Activated CD8-positive, alpha-beta memory T cell treated with anti-CD3 and anti-CD28 coated beads, Interleukin-2, amount 10 ng/mL, durations not matched to agents 7 days and 5 days (primary cell): ENCODE data around the gene FAM149A. TPM values are rescaled to one million over a fixed set of nuclear protein-coding genes. Genes with fewer than 3 reads are reported as not detected.

Experiments used
- ATAC-seq: fragments of 150-1000 bp; cut with Tn5 transposase; one replicate; pipeline ENCODE4 v1.10.0; 2021; ENCODE audit warnings: moderate library complexity
- CTCF ChIA-PET: fragments of 350-600 bp; sonication (Branson Sonifier 250); formaldehyde crosslinking; loops from one replicate; lab custom pipeline; 2021; ENCODE audit warnings: antibody characterized with exemption; lab: Charles Lee
- DNase-seq: peaks from one replicate; pipeline ENCODE4 v3.0.0-alpha.2; 2020
- H3K27ac Mint-ChIP-seq: one replicate; pipeline ENCODE4 v1.8.0; 2021; ENCODE audit warnings: mild to moderate bottlenecking, mixed read lengths
- H3K27me3 Mint-ChIP-seq: one replicate; pipeline ENCODE4 v1.8.0; 2021; ENCODE audit warnings: mixed read lengths
- H3K36me3 Mint-ChIP-seq: one replicate; pipeline ENCODE4 v1.8.0; 2021; ENCODE audit warnings: mild to moderate bottlenecking, mixed read lengths
- H3K4me1 Mint-ChIP-seq: one replicate; pipeline ENCODE4 v1.8.0; 2021; ENCODE audit warnings: mixed read lengths
- H3K4me3 Mint-ChIP-seq: one replicate; pipeline ENCODE4 v1.8.0; 2021; ENCODE audit warnings: mild to moderate bottlenecking, moderate library complexity, mixed read lengths
- H3K9me3 Mint-ChIP-seq: one replicate; pipeline ENCODE4 v1.8.0; 2022; ENCODE audit warnings: low read depth, mixed read lengths
- total RNA-seq, 2 experiments: library from RNA; stranded (reverse); gene quantifications; one replicate each; pipeline ENCODE4 v1.2.3, GENCODE V29; 2021

FAM149A gene
- total RNA-seq, 2 experiments from 2014 or later = 1.2 TPM

GRCh38 chr4:186082221-186082620 is 22.3 kb upstream of the FAM149A start:
- Mint-ChIP-seq H3K36me3 (peaks cover 2% of the 10 kb centered on the region), H3K4me3 (no peak overlapping the region), H3K4me1 (no peaks in the 10 kb centered on the region), H3K27me3 (no peaks in the 10 kb centered on the region), H3K9me3 (no peaks in the 10 kb centered on the region), H3K27ac (no peak overlapping the region)
- CTCF ChIA-PET = no interaction called here
- no peak for DNase-seq
- ATAC-seq = no peak

GRCh38 chr4:186088523-186088922 is 16.0 kb upstream of the FAM149A start:
- H3K4me3 Mint-ChIP-seq = no peak overlapping the region
- H3K4me1 Mint-ChIP-seq = no peaks in the 10 kb centered on the region
- H3K27ac Mint-ChIP-seq = no peak overlapping the region
- no peaks in the 10 kb centered on the region for H3K27me3 Mint-ChIP-seq
- CTCF ChIA-PET = no interaction called here
- H3K36me3 Mint-ChIP-seq = no peaks in the 10 kb centered on the region
- no peaks in the 10 kb centered on the region for H3K9me3 Mint-ChIP-seq
- ATAC-seq (no peak), DNase-seq (no peak)

- Mint-ChIP-seq H3K4me1 (no peaks in the 10 kb centered on the region), H3K27me3 (peaks cover 2% of the 10 kb centered on the region), H3K9me3 (no peaks in the 10 kb centered on the region), H3K36me3 (no peaks in the 10 kb centered on the region), H3K4me3 (no peak overlapping the region), H3K27ac (no peak overlapping the region)
- CTCF ChIA-PET = no interaction called here
- ATAC-seq (no peak), DNase-seq (no peak)
These were observed 12.2 kb upstream of the FAM149A start for GRCh38 chr4:186092296-186092695.

- DNase-seq (no peak), ATAC-seq (no peak)
- peaks cover 6% of the 10 kb centered on the region for H3K27me3 Mint-ChIP-seq
- no peaks in the 10 kb centered on the region for H3K9me3 Mint-ChIP-seq
- H3K4me1 Mint-ChIP-seq = no peaks in the 10 kb centered on the region
- H3K4me3 Mint-ChIP-seq = no peak overlapping the region
- H3K27ac Mint-ChIP-seq = no peak overlapping the region
- CTCF ChIA-PET = no interaction called here
- H3K36me3 Mint-ChIP-seq = no peaks in the 10 kb centered on the region
These were observed 9.1 kb upstream of the FAM149A start for GRCh38 chr4:186095406-186095805.

- Mint-ChIP-seq H3K4me3 (no peak overlapping the region), H3K36me3 (no peaks in the 10 kb centered on the region), H3K4me1 (no peaks in the 10 kb centered on the region), H3K27ac (no peak overlapping the region), H3K27me3 (peaks cover 8% of the 10 kb centered on the region), H3K9me3 (no peaks in the 10 kb centered on the region)
- CTCF ChIA-PET = no interaction called here
- ATAC-seq = no peak
- DNase-seq = no peak
These were observed 7.8 kb upstream of the FAM149A start for GRCh38 chr4:186096681-186097165.

- no peaks in the 10 kb centered on the region for H3K9me3 Mint-ChIP-seq
- H3K4me3 Mint-ChIP-seq = no peak overlapping the region
- no peaks in the 10 kb centered on the region for H3K36me3 Mint-ChIP-seq
- CTCF ChIA-PET = no interaction called here
- no peak for ATAC-seq
- DNase-seq = no peak
- peaks cover 8% of the 10 kb centered on the region for H3K27me3 Mint-ChIP-seq
- H3K27ac Mint-ChIP-seq = no peak overlapping the region
- no peaks in the 10 kb centered on the region for H3K4me1 Mint-ChIP-seq
These were observed 7.1 kb upstream of the FAM149A start for GRCh38 chr4:186097386-186097785.

GRCh38 chr4:186102931-186103330 is 1.6 kb upstream of the FAM149A start:
- no peak for DNase-seq
- Mint-ChIP-seq H3K36me3 (no peaks in the 10 kb centered on the region), H3K27ac (no peak overlapping the region), H3K27me3 (peaks cover 44% of the 10 kb centered on the region), H3K9me3 (no peaks in the 10 kb centered on the region), H3K4me3 (no peak overlapping the region), H3K4me1 (peaks cover 5% of the 10 kb centered on the region)
- CTCF ChIA-PET = no interaction called here
- ATAC-seq = no peak

GRCh38 chr4:186104890-186105646 is 564 bp downstream of the FAM149A start:
- no peaks in the 10 kb centered on the region for H3K9me3 Mint-ChIP-seq
- no peak overlapping the region for H3K27ac Mint-ChIP-seq
- CTCF ChIA-PET = no interaction called here
- peak; percentile 54 for ATAC-seq
- H3K4me1 Mint-ChIP-seq = peaks cover 5% of the 10 kb centered on the region
- no peak for DNase-seq
- peak overlapping the region; percentile 54 for H3K4me3 Mint-ChIP-seq
- peaks cover 47% of the 10 kb centered on the region for H3K27me3 Mint-ChIP-seq
- no peaks in the 10 kb centered on the region for H3K36me3 Mint-ChIP-seq

GRCh38 chr4:186105647-186106321 is 1.3 kb downstream of the FAM149A start:
- H3K27me3 Mint-ChIP-seq = peaks cover 47% of the 10 kb centered on the region
- H3K9me3 Mint-ChIP-seq = no peaks in the 10 kb centered on the region
- H3K4me1 Mint-ChIP-seq = peaks cover 5% of the 10 kb centered on the region
- ATAC-seq (peak; percentile 11), DNase-seq (no peak)
- H3K36me3 Mint-ChIP-seq = no peaks in the 10 kb centered on the region
- peak overlapping the region; percentile 54 for H3K4me3 Mint-ChIP-seq
- H3K27ac Mint-ChIP-seq = no peak overlapping the region
- CTCF ChIA-PET = interaction anchor here (1.0 kb wide), 1 partner anchor 34 kb away, joined by 3 read pairs; no protein-coding TSS in a partner anchor

- Mint-ChIP-seq H3K27ac (no peak overlapping the region), H3K4me1 (peaks cover 5% of the 10 kb centered on the region), H3K27me3 (peaks cover 45% of the 10 kb centered on the region), H3K36me3 (no peaks in the 10 kb centered on the region), H3K9me3 (no peaks in the 10 kb centered on the region), H3K4me3 (no peak overlapping the region)
- CTCF ChIA-PET = no interaction called here
- DNase-seq (no peak), ATAC-seq (no peak)
These were observed 3.4 kb downstream of the FAM149A start for GRCh38 chr4:186107947-186108346.

GRCh38 chr4:186108391-186108790 is 3.9 kb downstream of the FAM149A start:
- no peak for DNase-seq
- Mint-ChIP-seq H3K4me3 (no peak overlapping the region), H3K27ac (no peak overlapping the region), H3K36me3 (no peaks in the 10 kb centered on the region), H3K27me3 (peaks cover 41% of the 10 kb centered on the region), H3K9me3 (no peaks in the 10 kb centered on the region), H3K4me1 (peaks cover 5% of the 10 kb centered on the region)
- ATAC-seq = no peak
- CTCF ChIA-PET = no interaction called here

- Mint-ChIP-seq H3K4me3 (no peak overlapping the region), H3K9me3 (no peaks in the 10 kb centered on the region), H3K4me1 (peaks cover 5% of the 10 kb centered on the region), H3K27ac (no peak overlapping the region), H3K27me3 (peaks cover 32% of the 10 kb centered on the region), H3K36me3 (no peaks in the 10 kb centered on the region)
- ATAC-seq (no peak), DNase-seq (no peak)
- CTCF ChIA-PET = no interaction called here
These were observed 4.7 kb downstream of the FAM149A start for GRCh38 chr4:186109245-186109644.

- Mint-ChIP-seq H3K36me3 (no peaks in the 10 kb centered on the region), H3K27ac (no peak overlapping the region), H3K9me3 (no peaks in the 10 kb centered on the region), H3K4me3 (no peak overlapping the region), H3K27me3 (peaks cover 17% of the 10 kb centered on the region), H3K4me1 (no peaks in the 10 kb centered on the region)
- CTCF ChIA-PET = interaction anchor here (1.3 kb wide), 1 partner anchor 21 kb away, joined by 4 read pairs; no protein-coding TSS in a partner anchor
- ATAC-seq (no peak), DNase-seq (no peak)
These were observed 12.2 kb downstream of the FAM149A start for GRCh38 chr4:186116697-186117096.

- Mint-ChIP-seq H3K27me3 (peaks cover 17% of the 10 kb centered on the region), H3K9me3 (no peaks in the 10 kb centered on the region), H3K4me1 (no peaks in the 10 kb centered on the region), H3K4me3 (no peak overlapping the region), H3K27ac (no peak overlapping the region), H3K36me3 (no peaks in the 10 kb centered on the region)
- no peak for ATAC-seq
- CTCF ChIA-PET = no interaction called here
- no peak for DNase-seq
These were observed 14.1 kb downstream of the FAM149A start for GRCh38 chr4:186118582-186118981.
